Activated CD8-positive, alpha-beta T cell treated with anti-CD3 and anti-CD28 coated beads for 36 hours (primary cell): ENCODE measurements around the gene GMCL1. TPM values are rescaled to one million over a fixed set of nuclear protein-coding genes. Genes with fewer than 3 reads are reported as not detected.

Experiments used
- ATAC-seq: fragments of 200-7000 bp; cut with Tn5 transposase; one replicate; pipeline ENCODE4 v1.10.0; 2021; ENCODE audit warnings: mild to moderate bottlenecking, moderate library complexity
- CTCF ChIA-PET: fragments of 350-600 bp; sonication (Branson Sonifier 250); formaldehyde crosslinking; loops from one replicate; lab custom pipeline; 2021; ENCODE audit warnings: antibody characterized with exemption; lab: Charles Lee
- POLR2A ChIA-PET: fragments of 350-600 bp; sonication (Branson Sonifier 250); formaldehyde crosslinking; loops from one replicate; lab custom pipeline; 2021; ENCODE audit warnings: antibody characterized with exemption; lab: Charles Lee
- DNase-seq: peaks from one replicate; pipeline ENCODE4 v3.0.0-alpha.2; 2020
- H3K27ac Mint-ChIP-seq: one replicate; pipeline ENCODE4 v1.8.0; 2021; ENCODE audit warnings: mild to moderate bottlenecking, mixed read lengths
- H3K27me3 Mint-ChIP-seq: one replicate; pipeline ENCODE4 v1.8.0; 2021; ENCODE audit warnings: mixed read lengths
- H3K36me3 Mint-ChIP-seq: one replicate; pipeline ENCODE4 v1.8.0; 2021; ENCODE audit warnings: low read depth, mixed read lengths
- H3K4me1 Mint-ChIP-seq: one replicate; pipeline ENCODE4 v1.8.0; 2021; ENCODE audit warnings: low read depth, mixed read lengths
- H3K4me3 Mint-ChIP-seq: one replicate; pipeline ENCODE4 v1.8.0; 2021; ENCODE audit warnings: mild to moderate bottlenecking, moderate library complexity, mixed read lengths
- H3K9me3 Mint-ChIP-seq: one replicate; pipeline ENCODE4 v1.8.0; 2021; ENCODE audit warnings: mixed read lengths
- intact Hi-C: fragments of 100-400 bp; cut with micrococcal nuclease; formaldehyde crosslinking; loops from one replicate; pipeline ENCODE4 v1.10.0; 2022
- total RNA-seq, 2 experiments: library from RNA; stranded (reverse); gene quantifications; one replicate each; pipeline ENCODE4 v1.2.3, GENCODE V29; 2021
- TF ChIP-seq, protein P1 (sequence below): fragments of 200-600 bp; IDR thresholded peaks from one replicate; pipeline ENCODE4 v1.8.0; 2022; ENCODE audit warnings: antibody characterized with exemption, mild to moderate bottlenecking

Gene GMCL1
- total RNA-seq, 2 experiments from 2014 or later: 18.1 to 20.4 TPM

DNA sequence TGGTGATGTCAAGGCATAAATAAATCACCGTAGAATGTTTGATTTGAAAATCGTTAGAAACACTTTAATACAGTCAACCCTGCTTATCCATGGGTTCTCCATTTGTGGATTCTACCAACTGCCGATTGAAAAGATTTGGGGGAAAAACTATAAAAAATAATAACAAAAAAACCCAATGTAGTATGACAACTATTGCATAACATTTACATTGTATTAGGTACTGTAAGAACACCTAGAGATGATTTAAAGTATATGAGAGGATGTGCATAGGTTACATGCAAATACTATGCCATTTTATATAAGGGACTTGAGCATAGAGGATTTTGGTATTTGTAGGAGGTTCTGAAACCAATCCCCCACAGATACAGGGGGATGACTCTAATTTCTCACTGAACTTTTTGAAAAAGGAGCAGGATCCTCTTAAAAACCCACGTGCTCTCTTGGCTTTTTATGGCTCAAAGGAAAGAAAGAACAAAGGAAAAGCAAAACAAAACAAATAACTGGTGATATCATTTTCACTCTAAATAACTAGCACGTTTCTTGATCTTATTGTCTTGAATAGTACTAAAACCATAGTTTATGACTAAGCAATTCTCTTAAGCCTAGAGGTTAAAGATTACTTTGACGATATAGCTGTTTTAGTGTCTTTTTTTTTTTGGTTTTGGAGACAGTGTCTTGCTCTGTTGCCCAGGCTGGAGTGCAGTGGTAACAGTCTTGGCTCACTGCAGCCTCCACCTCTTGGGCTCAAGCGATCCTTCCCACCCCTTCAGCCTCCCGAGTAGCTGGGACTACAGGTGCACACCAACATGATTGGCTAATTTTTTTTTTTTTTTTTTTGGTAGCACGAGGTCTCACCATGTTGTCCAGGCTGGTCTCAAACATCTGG is 17.0 kb downstream of the GMCL1 start:
- H3K36me3 Mint-ChIP-seq: peaks cover 31% of the 10 kb centered on the region

DNA sequence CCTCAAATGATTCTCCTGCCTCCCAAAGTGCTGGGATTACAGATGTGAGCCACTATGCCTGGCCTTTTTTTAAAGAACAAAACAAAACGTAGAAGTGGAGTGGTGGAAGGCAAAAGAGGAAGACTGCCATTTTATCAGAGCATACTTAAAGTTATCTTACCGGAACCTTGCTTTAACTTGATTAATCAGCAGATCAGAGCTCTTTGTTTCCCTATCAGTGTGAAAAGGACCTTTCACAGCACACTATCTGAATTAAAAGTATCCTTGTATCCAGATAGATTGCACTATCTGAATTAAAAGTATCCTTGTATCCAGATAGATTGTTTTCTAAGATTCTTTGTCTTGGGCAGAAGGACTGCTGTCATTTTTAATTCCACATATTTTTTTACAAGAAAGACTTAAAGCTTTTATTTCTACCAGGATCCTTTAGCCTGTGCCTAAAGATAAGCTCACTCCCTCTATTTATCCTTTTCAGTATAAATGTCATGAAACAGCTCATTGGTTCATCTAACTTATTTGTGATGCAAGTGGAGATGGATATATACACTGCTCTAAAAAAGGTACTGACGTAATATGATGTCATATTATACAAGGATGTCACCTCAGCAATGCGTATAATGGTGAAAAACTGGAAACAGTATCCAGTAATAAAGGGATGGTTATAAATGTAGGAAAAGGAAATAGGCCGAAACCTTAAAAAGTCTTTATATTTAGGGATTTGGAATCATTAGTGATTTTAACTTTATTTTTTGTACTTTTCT is 17.8 kb downstream of the GMCL1 start:
- Mint-ChIP-seq H3K9me3 (no peaks in the 10 kb centered on the region), H3K4me1 (peaks cover 7% of the 10 kb centered on the region), H3K36me3 (peaks cover 29% of the 10 kb centered on the region), H3K4me3 (no peak overlapping the region), H3K27me3 (no peaks in the 10 kb centered on the region), H3K27ac (no peak overlapping the region)
- DNase-seq (no peak), ATAC-seq (no peak)
- TF ChIP-seq, protein P1, sequence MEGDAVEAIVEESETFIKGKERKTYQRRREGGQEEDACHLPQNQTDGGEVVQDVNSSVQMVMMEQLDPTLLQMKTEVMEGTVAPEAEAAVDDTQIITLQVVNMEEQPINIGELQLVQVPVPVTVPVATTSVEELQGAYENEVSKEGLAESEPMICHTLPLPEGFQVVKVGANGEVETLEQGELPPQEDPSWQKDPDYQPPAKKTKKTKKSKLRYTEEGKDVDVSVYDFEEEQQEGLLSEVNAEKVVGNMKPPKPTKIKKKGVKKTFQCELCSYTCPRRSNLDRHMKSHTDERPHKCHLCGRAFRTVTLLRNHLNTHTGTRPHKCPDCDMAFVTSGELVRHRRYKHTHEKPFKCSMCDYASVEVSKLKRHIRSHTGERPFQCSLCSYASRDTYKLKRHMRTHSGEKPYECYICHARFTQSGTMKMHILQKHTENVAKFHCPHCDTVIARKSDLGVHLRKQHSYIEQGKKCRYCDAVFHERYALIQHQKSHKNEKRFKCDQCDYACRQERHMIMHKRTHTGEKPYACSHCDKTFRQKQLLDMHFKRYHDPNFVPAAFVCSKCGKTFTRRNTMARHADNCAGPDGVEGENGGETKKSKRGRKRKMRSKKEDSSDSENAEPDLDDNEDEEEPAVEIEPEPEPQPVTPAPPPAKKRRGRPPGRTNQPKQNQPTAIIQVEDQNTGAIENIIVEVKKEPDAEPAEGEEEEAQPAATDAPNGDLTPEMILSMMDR: no peak
- POLR2A ChIA-PET: interaction anchor here (0.6 to 1.0 kb wide), 2 partner anchors 26 to 36 kb away, joined by 3 read pairs; no protein-coding TSS in a partner anchor
- CTCF ChIA-PET: interaction anchor here (1.1 to 1.6 kb wide), 2 partner anchors 9 to 11 kb away, joined by 4 read pairs; no protein-coding TSS in a partner anchor
- intact Hi-C loops: no loop called here

More for the DNA sequence above, 17.0 kb downstream of the GMCL1 start:
- H3K4me1 Mint-ChIP-seq: peaks cover 7% of the 10 kb centered on the region
- DNase-seq: no peak
- intact Hi-C loops: no loop called here
- H3K27ac Mint-ChIP-seq: no peak overlapping the region
- ChIA-PET CTCF (interaction anchor here (1.1 kb wide), 1 partner anchor 10 kb away, joined by 4 read pairs; no protein-coding TSS in a partner anchor), POLR2A (interaction anchor here (0.6 kb wide), 1 partner anchor 27 kb away, joined by 3 read pairs; no protein-coding TSS in a partner anchor)
- no peaks in the 10 kb centered on the region for H3K27me3 Mint-ChIP-seq
- H3K4me3 Mint-ChIP-seq: no peak overlapping the region
- TF ChIP-seq, protein P1: no peak
- H3K9me3 Mint-ChIP-seq: no peaks in the 10 kb centered on the region
- ATAC-seq: no peak

DNA sequence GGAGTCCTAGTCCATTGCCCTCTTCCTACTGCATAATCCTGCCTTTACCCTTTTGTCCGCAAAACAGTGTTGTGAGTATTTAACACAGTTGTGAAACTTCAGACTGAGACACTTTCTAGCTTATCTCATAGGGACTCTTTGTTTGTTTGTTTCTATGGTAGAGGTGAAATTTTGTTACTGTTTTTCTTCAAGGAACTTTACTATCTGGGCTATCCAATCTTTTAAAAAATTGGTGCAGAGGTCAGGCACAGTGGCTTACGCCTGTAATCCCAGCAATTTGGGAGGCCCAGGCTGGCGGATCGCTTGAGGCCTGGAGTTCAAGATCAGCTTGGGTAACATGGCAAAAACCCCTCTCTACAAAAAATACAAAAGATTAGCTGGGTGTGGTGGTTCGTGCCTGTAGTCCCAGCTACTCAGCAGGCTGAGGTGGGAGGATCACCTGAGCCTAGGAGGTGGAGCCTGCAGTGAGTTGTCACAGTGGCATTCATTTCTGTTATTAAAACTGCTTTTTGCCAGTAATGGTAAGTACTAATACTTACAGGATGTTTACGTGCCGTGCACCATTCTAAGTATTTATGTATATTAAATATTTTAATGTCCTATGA is 18.8 kb downstream of the GMCL1 start:
- no peak for ATAC-seq
- intact Hi-C loops: no loop called here
- no peak overlapping the region for H3K27ac Mint-ChIP-seq
- H3K4me3 Mint-ChIP-seq: no peak overlapping the region
- peaks cover 7% of the 10 kb centered on the region for H3K4me1 Mint-ChIP-seq
- DNase-seq: no peak
- H3K36me3 Mint-ChIP-seq: peaks cover 30% of the 10 kb centered on the region
- CTCF ChIA-PET: interaction anchor here (1.6 kb wide), 1 partner anchor 10 kb away, joined by 4 read pairs; no protein-coding TSS in a partner anchor
- no peaks in the 10 kb centered on the region for H3K9me3 Mint-ChIP-seq
- H3K27me3 Mint-ChIP-seq: no peaks in the 10 kb centered on the region
- TF ChIP-seq, protein P1: no peak
- POLR2A ChIA-PET: interaction anchor here (1.0 kb wide), 2 partner anchors 24 to 35 kb away, joined by 3 read pairs; no protein-coding TSS in a partner anchor

DNA sequence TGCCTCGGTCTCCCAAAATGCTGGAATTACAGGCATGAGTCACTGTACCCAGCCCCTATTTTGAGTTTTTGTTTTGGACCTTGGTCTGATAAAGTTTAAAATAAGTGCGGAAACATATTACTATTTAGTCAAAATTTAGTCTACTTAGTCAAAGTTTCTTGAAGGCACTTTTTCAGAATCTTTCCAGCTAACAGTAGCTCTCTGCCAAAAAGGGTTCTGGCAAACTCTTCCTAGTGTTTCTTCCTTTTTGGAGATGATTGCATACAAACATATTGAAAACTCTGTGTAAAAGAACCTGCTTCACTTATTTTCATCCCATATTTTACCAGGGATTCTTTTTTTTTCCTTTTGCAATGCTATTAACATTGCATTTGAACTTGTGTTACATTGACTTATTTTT is 28.8 kb downstream of the GMCL1 start:
- ATAC-seq (no peak), DNase-seq (no peak)
- Mint-ChIP-seq H3K27ac (no peak overlapping the region), H3K27me3 (no peaks in the 10 kb centered on the region), H3K36me3 (peaks cover 6% of the 10 kb centered on the region), H3K9me3 (no peaks in the 10 kb centered on the region), H3K4me1 (no peaks in the 10 kb centered on the region), H3K4me3 (no peak overlapping the region)
- TF ChIP-seq, protein P1: no peak
- CTCF ChIA-PET: interaction anchor here (1.4 to 1.8 kb wide), 2 partner anchors 133 to 293 kb away, joined by 3 to 5 read pairs; no protein-coding TSS in a partner anchor
- intact Hi-C loops: no loop called here
- POLR2A ChIA-PET: interaction anchor here (0.6 to 1.2 kb wide), 2 partner anchors 8 to 11 kb away, joined by 3 read pairs; no protein-coding TSS in a partner anchor
